GM18498 (cell line): ENCODE results near the gene CYTIP.
A peak's percentile ranks its signal among the peaks of the same experiment; 100 is the strongest.

ENCODE experiments used
- ATAC-seq: cut with Tn5 transposase; IDR thresholded peaks from one replicate; pipeline ENCODE4 v1.9.1; 2021; ENCODE audit warnings: mild to moderate bottlenecking, moderate library complexity; ENCODE audit not compliant: unreplicated experiment

CYTIP gene

DNA sequence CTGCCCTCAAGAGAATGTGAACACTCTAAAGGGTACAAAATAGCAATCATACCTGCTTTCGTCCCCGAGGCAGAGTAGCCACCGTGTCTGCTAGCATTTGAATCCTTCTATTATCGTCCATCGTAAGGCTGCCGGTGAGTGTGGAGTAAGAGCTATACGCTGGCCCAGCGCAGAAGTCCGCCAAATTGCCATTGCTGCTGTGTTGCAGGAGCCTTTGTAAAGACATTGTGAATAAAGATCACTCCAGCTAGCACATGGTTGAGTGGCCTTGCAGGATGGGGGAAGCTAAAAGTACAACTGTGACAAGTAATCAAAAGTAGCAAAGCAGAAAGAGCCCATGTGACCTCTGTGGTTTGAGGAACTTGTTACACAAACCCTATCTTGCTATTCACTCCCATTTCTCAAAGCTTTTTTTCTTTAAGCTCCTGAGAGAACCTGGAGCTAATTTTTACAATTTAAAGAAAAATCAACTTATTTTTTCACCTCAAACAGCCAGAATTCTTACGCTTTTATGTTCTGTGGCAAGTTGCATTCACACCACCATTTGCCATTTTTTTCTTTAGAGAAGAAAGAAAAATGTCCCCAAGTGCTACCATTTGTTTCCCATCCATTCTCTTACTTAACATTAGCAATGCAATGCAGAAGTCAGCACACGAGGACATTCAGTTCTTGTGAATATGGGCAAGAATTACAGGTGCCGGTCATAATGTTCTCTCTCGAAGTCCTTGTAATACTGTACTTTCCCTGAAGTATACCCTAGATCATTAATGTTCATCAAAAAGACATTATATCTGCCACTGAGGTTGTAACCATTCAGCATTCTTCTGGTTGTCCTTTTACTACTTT, at the start of gene CYTIP:
CYTIP (minus strand) TSS at position 295 of the 846 bp plus-strand sequence; CDS start at position 226, 69 bp downstream.
- ATAC-seq, result peak; percentile 48

DNA sequence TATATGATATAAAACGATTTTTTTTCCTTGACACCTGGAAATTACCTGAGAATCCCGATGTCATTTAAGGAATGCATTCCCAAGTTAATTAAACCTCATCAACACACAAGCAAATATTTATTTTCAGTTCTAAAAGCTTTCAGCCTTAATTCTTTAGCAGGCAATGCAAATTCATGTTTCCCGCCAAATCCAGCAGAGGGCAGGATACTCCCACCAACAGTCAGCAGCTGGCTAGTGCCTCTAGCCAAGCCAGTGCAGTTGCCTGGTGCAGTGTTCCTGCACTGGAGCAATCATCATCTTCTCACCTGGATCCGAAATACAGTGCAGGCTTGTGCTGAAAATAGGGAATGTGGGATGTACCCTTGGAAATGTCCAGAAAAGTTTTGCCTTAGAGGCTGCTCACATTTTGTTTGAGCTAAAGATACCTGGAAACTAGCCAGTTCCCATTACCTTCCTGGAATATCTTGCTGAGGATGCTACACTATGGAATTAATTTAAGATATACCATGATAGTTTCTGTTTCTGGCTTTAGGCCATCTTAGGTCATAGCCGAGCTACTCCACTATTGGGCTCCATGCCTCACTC, 48.4 kb upstream of the CYTIP start:
- ATAC-seq, result peak; percentile 99

DNA sequence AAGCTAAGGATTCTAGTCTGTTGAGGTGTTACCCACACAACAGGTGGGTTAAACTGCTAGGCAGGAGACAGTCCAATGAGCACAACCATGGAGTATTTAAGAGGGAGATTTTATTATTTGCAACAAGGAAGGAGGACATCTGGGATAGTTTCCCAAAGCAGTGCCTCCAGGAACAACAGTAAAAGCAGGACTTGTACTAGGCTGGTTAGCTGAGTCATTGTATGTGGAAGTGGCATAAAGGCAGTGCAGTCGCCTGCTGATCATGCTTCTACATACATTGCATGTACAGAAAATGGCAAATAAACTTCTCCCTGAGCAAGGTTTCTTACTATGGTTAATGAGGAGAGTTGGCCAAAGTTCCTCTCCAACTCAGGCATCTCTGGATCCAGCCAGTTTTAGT, 46.1 kb upstream of the CYTIP start:
- ATAC-seq, result no peak

DNA sequence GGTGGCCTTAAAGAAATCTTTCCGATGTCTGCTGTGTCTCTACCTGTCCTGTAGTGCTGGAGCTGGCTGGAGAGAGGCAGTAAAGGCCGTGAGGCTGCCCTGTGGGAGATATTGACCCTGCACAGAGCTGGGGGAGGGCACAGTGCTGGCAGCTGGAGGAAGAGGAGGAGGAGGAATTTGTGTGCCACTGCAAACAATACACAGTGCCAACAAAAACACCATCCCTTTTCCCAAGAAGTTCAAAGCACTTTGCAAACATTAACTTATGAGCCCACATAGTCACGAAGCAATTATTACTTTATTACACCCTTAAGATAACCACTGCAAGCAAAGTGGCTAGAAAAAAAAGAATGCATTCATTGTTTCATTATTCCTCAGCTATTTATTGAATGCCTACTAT, 45.0 kb upstream of the CYTIP start:
- no peak for ATAC-seq

DNA sequence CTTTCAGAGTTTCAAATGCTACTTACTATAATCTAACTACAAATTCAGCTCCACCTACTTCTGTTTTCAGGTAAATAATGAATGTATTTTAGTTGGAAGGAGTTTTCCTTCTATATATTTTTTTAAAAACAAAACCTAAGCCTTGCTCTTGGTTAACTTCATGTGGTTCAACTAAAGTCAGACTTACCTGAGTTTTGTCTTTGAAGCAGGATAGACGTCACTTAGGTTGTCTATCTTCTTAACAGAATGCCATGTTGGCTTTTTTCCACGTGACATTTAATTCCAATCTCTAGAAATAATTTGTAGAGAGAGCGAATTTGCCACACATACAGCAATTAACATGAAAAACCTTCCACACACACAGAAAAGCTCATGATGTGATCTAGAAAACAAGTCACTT, 43.9 kb upstream of the CYTIP start:
- ATAC-seq, result no peak

DNA sequence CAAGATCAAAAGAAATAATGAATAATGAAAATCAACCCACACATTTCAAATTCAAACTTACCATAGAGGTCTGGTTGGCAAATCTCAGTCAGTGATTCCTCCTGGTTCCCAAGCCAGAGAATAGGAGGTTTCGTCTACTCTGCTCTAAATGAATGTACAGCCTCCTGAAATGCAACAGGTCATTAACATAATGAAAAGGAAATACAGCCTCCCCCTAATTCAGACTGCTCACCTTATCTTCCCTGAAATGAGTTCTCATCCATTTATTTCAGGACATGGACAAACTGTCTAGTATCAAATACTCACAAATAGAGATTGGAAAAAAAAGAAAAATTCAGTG, 43.4 kb upstream of the CYTIP start:
- no peak for ATAC-seq

DNA sequence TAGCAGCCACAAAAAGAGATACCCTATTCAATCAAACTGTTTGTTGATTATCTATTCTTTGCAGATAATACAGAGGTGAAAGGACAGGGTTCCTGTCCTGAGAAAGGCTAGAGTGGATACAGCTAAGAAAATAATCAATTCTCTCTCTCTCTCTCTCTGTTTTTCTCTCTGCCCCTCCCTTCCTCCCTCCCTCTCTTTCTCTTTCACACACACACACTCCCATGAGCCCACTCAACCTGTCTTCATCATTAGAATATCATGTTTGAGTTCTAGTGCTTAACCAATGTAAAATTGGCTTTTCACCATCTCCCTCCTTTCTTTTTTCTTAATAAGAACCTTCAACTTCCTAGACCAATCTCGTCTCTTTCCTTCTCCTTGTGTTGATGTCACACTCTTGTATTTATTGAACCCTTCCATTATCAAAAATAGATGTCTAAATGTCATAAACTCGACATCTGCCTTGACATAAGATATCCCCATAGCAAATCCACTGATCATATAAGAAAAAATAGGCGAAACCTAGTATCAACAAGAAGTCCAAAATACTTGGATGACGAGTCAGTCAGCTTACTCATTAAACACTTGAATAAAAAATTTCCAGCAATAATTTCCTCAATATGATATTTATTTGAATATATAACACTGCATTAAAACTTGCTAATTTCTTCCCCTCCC, 42.8 kb upstream of the CYTIP start:
- ATAC-seq, result no peak

DNA sequence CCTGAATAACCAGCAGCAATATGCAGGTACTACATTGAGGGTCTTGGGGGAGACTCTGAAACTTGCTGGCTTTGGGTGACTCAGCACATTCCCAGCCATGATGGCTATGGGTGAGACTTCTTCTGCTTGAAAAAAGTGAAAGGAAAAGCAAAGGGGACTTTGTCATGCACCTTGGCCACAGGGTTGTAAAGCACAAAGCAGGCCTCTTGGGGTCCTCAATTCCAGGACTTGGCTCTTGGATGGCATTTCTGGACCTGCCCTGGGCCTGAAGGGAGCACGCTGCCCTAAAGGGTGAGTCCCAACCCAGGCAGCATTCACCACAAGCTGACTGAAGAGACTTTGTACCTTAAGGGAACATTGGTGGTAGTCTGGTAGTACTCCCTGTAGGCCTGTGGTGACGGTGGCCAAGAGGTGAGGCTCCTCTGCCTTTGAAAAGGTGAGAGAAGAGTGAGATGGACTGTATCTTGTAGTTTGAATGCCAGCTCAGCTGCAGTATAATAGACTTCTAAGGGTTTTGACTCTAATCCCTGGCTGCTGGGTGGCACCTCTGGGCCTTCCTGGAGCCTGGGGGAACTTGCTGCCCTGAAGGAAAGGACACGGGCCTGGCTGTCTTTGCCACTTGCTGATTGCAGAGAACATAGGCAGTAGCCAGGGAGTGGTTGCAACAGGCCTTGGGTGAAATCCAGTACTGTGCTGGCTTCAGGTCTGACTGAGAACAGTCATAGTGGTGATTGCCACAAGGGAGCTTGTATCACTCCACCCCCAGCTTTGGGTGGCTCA, 36.5 kb upstream of the CYTIP start:
- ATAC-seq, result peak; percentile 78

DNA sequence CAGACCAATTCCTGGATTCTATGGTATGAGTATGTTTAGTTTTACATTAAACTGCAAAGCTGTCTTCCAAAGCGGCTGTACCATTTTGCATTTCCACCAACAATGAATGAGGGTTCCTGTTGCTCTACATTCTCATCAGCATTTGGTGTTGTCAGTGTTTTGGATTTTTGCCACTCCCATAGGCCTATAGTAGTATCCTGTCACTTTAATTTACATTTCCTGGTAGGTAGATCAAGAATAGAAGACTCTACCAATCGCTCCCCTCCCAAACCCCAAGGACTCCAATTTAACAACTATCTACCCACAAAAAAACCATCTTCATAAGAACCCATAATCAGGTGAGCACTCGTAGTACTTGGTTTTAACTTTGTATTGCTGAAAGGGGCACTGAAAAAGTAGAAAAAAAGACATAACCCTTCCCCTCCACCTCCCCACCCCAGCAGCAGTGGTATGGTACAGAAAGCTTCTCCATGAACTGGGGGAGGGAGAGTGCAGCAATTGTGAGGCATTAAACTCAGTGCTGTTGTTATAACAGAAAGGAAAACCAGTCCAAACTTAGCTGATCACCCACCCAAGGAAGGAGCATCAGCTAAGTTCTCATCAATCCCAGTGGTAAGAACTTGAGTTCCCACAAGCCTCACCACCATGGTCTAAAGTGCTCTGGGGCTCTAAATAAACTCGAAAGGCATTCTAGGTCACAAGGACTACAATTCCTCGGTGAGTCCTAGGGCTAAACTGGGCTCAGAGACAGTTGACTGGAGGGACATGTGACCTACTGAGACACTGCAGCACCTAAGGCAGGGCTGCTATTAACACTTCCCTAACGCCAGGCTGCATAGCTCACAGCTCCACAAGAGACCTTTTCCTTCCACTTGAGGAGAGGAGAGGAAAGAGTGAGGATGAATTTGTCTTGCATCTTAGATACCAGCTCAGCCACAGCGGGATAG, 35.5 kb upstream of the CYTIP start:
- peak; percentile 70 for ATAC-seq

DNA sequence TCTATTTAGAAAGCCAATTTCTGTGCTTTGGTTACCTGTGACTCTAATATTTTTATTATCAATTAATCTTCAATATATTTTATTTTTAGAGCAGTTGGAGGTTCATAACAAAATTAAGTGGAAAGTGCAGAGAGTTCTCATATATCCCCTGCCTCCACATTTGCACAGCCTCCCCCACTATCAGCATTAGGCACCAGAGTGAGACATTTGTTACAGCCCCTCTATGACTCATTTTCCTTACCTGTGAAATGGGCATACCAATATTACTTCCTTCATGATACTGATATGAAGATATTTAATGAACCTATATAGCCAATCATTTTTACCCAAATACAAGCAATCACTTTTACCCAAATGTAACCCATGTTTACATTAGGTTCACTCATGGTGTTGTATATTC, 34.0 kb upstream of the CYTIP start:
- no peak for ATAC-seq

DNA sequence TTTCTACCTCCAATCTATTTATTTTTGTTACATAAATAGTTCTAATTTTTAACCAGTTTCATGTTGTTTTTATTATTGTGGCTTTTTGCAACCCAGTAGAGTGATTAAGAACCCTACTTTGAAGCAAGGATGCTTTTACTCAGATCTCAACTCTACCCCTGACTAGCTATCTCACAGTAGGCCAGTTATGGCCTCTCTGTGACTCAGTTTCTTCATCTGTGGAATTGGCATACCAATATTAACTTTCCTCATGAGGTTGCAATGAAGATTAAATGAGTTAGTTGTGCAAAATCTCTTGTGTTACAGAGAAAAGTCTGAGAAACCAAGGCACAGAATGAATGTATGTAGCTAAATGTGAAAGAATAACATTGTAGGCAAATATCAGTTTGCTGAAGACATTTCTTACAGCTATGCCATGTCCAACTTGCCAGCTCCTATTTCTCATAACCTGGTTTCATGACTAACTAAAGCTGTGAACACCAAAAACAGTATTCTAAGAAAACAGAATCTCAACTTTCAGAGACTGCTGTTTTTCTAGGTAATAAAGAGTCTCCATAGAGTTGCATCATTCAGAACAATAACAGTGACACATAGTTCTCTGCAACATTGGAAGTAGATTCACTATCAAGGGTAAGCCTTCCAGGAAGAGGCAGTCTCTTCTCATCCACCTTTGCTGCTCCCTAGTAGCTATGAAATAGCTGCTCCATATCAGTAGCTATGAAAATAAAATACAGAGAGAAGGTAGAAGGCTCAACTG, 33.2 kb upstream of the CYTIP start:
- ATAC-seq, result no peak

DNA sequence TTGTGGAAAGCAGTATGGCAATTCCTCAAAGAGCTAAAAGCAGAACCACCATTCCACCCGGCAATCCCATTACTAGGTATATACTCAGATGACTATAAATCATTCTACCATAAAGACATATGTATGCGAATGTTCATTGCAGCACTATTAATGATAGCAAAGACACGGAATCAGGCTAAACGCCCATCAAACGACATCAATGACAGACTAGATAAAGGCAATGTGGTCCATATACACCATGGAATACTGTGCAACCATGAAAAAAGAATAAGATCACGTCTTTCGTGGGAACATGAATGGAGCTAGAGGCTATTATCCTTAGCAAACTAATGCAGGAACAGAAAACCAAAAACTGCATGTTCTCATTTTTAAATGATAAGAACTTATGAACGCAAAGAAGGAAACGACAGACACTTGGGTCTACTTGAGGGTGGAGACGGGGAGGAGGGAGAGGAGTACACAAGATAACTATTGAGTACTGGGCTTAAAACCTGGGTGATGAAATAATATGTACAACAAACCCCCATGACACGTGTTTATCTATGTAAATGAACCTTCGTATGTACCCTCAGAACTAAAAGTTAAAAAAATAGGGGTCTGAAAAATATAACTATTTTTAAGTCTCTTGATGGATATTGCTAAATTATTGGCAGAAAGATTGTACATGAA, 32.0 kb upstream of the CYTIP start:
- ATAC-seq, result no peak

DNA sequence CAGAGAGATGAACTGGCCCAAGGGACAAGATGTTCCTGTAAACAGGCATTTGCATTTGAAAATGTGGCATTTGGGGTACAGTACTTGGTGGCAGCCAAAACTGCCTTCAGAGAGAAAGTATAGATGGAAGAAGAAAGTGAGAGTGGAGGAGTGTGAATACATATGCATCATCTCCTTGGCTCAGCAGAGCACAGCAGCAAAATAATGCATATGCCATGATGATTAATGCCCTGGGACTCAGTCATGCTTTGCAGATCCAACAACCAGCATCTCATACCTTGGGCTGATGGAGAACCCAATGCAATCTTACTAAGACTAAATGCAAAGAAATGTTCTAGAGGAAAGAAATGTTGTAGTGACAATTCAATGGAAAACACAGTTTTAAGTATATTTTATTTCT, 29.7 kb upstream of the CYTIP start:
- ATAC-seq, result no peak

DNA sequence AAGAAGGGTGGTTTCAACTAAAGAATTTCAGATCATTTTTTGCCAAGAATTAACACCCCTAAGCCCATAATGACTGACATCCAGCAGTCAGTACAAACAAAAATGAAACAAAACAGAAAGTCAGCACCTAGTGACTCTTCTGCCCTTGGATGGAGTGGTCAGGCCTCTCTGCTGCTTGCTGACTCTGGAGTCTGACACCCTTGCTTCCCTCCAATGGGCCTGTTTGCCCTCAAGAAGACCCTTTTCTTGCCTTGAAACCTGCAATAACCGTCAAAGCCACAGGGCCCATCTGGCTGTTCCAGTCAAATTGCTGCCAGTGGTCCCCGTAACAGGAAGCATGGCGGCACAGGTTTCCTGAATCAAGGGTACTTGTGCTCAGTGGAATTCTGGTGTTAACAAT, 27.2 kb upstream of the CYTIP start:
- peak; percentile 32 for ATAC-seq

DNA sequence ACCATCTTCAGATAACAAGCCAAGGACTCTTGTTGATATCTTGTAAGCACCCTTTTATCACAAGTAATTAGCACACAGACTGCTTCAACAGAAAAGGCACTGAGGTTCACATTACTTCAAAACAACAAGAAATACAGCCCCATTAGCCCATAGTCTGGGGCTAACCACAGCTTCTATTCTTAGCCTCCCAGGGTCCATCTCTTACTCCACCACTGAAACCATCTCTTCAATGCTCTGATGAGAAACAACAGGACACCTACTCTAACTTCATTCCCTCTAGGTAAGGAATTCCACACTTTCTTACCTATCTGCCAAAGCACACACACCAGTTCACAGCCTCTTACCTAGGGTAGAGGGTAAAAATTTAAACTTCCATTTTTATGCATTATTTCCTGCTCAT, 26.4 kb upstream of the CYTIP start:
- ATAC-seq, result peak; percentile 54

DNA sequence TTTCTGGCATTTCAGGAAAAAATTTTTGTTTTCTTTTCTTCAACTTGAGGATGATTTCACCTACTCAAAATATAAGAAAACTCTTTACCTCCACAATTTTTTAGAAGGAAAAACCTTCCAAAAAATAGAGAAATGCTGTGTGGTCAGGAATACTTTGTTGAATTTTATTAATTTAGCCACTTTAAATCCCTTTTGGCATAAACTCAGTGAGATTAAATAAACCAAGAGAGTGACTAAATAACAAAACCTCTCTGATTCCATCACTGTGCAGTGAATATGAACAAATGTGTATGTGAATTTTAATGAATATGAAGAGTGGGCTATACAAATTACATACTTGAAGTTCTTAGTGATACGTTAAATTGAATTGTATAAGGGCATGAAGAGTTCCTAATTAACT, 25.8 kb upstream of the CYTIP start:
- no peak for ATAC-seq

DNA sequence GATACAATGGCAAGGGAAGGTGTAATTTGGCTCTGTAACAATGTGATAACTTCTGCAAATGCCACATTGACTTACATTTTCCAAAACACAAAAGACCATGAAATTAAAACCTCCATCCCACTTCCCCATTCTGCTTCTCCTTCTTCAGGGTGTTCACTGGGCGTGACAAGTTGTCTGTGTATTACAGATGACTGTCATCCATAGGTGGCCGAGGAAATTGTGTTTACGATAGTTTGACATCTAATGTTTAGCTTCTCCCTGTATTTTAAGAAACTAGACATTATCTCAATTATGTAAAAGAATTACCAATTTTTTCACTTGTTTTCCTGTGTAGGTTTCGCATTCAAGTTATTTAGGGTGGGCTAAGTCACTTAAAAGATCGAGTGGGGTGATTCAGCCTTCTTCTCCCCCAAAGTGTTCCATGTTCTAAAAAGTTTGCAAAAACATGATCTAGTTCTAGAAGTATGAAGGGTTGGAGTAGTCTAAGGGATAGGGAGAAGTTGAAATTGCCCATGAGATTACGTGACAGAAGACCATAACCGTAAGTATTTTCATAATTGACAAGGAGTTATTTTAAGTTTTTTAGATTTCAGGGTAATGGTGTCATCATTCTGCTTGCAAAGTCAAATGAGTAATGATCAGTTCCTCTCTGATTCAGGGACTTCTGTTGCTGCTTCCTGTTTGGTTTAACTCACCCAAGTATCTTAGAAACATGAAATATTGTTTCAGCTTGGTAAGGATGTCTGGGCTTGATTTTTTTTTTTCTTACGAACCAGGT, 25.2 kb upstream of the CYTIP start:
- peak; percentile 82 for ATAC-seq

DNA sequence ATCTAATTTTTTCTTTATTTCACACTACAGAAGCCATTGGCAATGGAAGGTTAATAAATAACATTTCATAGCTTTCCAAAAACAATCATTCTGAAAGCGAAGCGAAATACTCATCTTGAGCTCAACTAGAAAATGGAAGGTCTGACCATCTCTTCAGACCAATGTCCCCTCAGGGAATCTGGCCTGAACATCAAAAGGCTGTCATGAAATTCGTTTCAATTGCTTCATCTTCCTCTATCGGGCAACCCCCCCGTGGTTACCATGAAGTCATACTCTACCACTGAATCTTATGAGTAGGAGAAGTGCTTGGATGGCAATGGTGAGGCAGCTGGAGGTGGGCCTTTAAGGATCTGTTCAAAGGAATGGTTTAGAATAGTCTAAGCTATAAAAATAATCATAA, 22.9 kb upstream of the CYTIP start:
- no peak for ATAC-seq
